GM10266 (cell line): ENCODE data around the gene GLIS2.

Experiments used
- DNase-seq: peaks from one replicate; pipeline ENCODE4 v3.0.0; 2012; ENCODE audit errors: extremely low spot score
- CTCF ChIP-seq: IDR thresholded peaks from 2 replicates; pipeline ENCODE4 v1.5.1; 2012; ENCODE audit warnings: mild to moderate bottlenecking, low read depth; ENCODE audit not compliant: control insufficient read depth, insufficient read depth; ENCODE audit errors: missing control alignments

Gene GLIS2

GRCh38 chr16:4309102-4309832, 6.6 kb upstream of the GLIS2 start:
- DNase-seq, result no peak

GRCh38 chr16:4309833-4310266, 6.0 kb upstream of the GLIS2 start:
- DNase-seq, result peak; percentile 78
- TF ChIP-seq CTCF, result peak; percentile 79

More at GRCh38 chr16:4309102-4309832, 6.6 kb upstream of the GLIS2 start:
- TF ChIP-seq CTCF, result peak; percentile 11

- peak; percentile 79 for DNase-seq
- TF ChIP-seq CTCF, result peak; percentile 83
These were observed 2.0 kb upstream of the GLIS2 start for GRCh38 chr16:4313563-4314531.

GRCh38 chr16:4314532-4315185, 1.2 kb upstream of the GLIS2 start:
- DNase-seq, result no peak

GRCh38 chr16:4316108-4316863, 419 bp downstream of the GLIS2 start:
- DNase-seq, result no peak
- TF ChIP-seq CTCF, result no peak

More at GRCh38 chr16:4314532-4315185, 1.2 kb upstream of the GLIS2 start:
- no peak for TF ChIP-seq CTCF

GRCh38 chr16:4316864-4317531, 1.1 kb downstream of the GLIS2 start:
- no peak for DNase-seq
- TF ChIP-seq CTCF, result no peak
